Kidney epithelial cell (primary cell): Measurements from ENCODE around the gene TBC1D22A. TPM values are rescaled to one million over a fixed set of nuclear protein-coding genes. Genes with fewer than 3 reads are reported as not detected.

Experiments
- DNase-seq: peaks from one replicate; pipeline ENCODE4 v3.0.0-alpha.2; 2010; ENCODE audit warnings: low read depth
- H3K27me3 ChIP-seq: 2 replicates; pipeline ENCODE4 v1.6.0; 2011; ENCODE audit warnings: low read length; ENCODE audit not compliant: control insufficient read depth, insufficient read depth
- H3K36me3 ChIP-seq: 2 replicates; pipeline ENCODE4 v1.5.1; 2011; ENCODE audit warnings: low read length; ENCODE audit not compliant: control insufficient read depth, insufficient read depth
- H3K4me3 ChIP-seq: 2 replicates; pipeline ENCODE4 v1.5.1; 2011; ENCODE audit warnings: low read depth, mild to moderate bottlenecking, control low read depth, low read length
- total RNA-seq: library from RNA; depleted of rRNA; stranded (reverse); fragments of >200 nt; gene quantifications from 2 replicates; pipeline ENCODE4 v1.2.3, GENCODE V29; 2015
- TF ChIP-seq, protein P1 (sequence below): IDR thresholded peaks from 2 replicates; pipeline ENCODE4 v1.5.1; 2011; ENCODE audit warnings: mild to moderate bottlenecking, moderate library complexity, low read length, control low read depth, inconsistent platforms; ENCODE audit not compliant: insufficient read depth, poor library complexity, severe bottlenecking

Gene TBC1D22A
- total RNA-seq, 1 donor from 2014 or later, result 25.7 TPM

DNA sequence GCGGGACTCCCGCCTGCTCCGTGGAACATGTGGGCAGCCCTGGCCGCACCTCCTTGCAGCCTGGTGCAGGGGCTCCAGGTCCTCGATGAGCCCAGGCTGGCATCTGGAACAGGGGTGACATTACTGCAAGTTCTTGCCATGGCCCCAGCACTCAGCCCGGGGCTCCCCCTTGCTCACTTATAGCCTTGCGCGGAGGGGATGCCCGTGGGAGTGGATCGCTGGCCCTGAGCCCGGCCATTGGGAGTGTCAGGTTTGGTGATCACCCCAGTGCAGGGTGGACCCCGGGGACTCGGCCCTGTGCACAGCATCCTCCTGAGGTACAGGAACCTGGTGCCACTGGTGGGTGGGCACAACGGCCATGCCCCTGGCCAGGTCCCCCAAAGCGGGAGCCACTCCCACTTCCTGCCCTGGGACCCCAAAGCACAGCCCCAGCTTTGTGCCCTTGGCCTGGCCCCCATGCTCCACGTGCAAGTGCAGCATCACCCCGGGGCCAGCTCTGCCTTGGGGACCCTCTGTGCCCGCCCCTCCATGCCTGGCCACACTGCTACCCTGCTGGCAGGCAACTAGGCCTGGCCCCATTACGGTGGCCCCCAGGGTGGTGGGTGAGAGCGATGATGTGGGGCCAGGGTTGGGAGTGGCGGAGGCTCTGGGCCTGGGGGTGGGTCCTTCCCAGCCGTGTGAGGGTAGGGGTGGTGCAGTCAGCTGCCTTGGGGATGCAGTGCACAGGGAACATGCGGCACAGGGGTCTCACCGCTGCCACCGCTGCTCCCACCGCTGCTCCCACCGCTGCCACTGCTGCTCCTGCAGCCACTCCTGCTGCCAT lies 439.8 kb downstream of the TBC1D22A start:
- no peaks in the 10 kb centered on the region for H3K36me3 ChIP-seq
- peaks cover 8% of the 10 kb centered on the region for H3K27me3 ChIP-seq
- TF ChIP-seq, protein P1, sequence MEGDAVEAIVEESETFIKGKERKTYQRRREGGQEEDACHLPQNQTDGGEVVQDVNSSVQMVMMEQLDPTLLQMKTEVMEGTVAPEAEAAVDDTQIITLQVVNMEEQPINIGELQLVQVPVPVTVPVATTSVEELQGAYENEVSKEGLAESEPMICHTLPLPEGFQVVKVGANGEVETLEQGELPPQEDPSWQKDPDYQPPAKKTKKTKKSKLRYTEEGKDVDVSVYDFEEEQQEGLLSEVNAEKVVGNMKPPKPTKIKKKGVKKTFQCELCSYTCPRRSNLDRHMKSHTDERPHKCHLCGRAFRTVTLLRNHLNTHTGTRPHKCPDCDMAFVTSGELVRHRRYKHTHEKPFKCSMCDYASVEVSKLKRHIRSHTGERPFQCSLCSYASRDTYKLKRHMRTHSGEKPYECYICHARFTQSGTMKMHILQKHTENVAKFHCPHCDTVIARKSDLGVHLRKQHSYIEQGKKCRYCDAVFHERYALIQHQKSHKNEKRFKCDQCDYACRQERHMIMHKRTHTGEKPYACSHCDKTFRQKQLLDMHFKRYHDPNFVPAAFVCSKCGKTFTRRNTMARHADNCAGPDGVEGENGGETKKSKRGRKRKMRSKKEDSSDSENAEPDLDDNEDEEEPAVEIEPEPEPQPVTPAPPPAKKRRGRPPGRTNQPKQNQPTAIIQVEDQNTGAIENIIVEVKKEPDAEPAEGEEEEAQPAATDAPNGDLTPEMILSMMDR, result no peak
- DNase-seq, result no peak
- no peak overlapping the region for H3K4me3 ChIP-seq

DNA sequence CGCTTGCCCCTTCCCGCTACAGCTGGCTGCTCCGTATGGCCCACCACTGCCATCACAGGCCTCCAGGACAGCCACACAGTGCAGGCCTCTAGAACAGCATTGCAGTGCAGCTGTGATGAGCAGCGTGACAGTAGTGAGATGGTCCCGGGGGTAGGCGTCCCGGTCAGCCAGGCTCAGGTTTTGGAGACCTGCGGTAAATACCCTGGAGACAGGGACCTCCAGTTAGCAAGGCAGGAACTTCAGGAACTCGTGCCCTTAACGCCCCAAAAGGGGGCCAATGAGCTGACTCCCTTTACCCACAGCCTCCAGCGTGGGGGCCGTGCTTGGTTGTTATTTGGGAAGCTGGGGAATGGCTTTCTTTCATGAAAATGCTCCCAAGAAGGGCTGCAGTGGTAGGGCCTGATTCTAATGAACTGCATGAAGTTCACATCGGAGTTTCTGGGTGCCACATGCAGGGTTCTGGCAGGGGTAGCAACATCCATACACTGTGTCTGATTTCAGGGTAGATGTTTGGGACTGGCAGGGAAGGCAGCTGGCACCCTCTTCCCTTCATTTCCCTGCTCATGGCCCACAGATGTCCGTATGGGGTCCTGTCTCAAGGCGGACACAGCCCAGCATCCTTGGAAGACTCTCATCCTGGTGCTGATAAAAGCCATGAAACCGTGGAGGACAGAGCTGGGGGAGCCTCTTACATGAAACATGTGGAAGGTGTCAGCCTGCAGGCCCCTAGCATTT lies 440.5 kb downstream of the TBC1D22A start:
- TF ChIP-seq, protein P1, result no peak
- Histone ChIP-seq H3K36me3 (no peaks in the 10 kb centered on the region), H3K4me3 (no peak overlapping the region), H3K27me3 (peaks cover 1% of the 10 kb centered on the region)
- DNase-seq, result no peak

DNA sequence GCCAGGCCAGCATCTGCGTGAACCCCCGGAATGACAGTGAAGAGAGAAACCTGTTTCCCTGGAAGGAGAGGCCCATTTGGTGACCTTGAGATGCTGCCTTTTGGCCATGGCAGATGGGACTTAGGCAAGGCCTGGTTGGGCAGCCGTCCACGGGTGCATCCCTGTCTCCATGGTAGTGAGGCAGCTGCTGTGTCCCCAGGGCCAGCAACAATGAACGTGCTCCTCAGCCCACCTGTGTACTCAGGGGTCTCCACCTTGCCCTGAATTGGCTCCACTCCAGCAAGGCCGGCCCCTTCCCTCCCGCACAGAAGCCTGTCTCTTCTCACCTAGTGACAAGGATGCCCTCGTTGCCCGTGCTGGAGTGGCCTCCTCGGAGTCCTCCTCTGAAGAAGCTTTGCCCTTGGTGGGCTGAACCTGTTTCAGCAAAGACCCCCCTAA lies 441.1 kb downstream of the TBC1D22A start:
- Histone ChIP-seq H3K27me3 (no peaks in the 10 kb centered on the region), H3K36me3 (no peaks in the 10 kb centered on the region), H3K4me3 (no peak overlapping the region)
- DNase-seq, result no peak
- TF ChIP-seq, protein P1, result no peak

DNA sequence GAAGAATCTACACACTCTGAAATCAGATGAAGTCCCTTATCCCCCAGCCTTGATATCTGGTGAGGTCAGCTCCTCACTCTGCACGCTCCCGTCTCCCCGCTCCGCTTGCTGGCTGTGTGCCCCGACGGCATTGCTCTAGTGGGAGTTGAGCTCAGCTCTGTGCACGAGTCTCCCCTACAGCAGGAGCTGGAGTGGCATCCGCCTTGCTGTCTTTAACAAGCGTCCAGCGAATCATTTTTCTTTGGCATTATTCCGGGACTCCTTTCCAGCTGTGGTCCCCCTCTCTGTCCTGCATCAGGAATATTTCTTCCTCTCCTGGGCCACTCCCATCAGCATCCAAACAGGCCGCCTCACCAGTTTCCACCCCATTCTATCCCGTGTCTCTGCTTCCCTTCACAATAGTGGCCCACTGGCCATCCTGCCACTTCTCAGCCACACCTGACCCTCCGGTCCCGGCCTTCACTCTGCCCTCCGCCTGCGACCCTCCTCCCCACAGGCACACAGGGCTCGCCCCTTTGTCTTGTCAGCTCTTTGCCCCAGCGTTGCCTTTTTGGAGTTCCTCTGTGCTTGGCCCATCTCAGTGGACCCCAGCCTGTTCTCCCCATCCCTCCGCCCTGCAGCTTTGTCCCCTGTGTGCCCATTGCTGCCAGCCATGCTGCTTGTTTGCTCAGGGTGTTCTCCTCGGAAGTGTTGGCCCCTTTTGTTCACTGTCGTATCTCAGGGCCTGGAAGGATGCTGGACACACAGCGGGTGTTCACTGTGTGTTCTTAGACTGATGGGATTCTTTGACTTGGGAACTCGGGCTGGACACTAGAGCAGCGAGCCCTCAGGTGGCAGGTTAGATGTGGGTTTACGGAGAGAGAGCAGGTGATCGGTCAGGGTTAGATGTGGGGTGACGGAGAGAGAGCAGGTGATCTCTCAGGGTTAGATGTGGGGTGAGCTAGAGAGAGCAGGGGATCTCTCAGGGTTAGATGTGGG lies 441.8 kb downstream of the TBC1D22A start:
- H3K36me3 ChIP-seq, result no peaks in the 10 kb centered on the region
- TF ChIP-seq, protein P1, result no peak
- DNase-seq, result no peak
- no peak overlapping the region for H3K4me3 ChIP-seq
- no peaks in the 10 kb centered on the region for H3K27me3 ChIP-seq

DNA sequence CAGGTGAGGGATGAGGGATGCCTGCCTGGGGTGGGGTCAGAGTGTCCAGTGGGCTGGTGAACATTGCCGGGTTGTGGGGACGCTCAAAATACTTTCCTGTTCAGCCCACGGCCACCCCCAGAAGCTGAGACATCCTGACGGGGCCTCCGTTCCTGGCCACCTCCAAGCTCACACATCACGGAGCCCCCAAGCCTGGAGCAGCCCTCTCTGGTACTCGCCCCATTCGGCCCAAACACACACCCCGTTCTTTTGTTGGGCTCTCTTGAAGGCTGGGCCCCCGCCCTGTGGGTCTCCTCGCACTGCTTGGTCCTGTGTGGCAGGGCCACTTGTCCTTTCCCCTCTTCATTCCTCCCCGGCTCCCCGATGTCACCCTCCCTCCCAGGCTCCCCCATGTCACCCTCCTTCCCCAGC lies 442.6 kb downstream of the TBC1D22A start:
- DNase-seq, result no peak
- H3K36me3 ChIP-seq, result no peaks in the 10 kb centered on the region
- TF ChIP-seq, protein P1, result no peak
- no peak overlapping the region for H3K4me3 ChIP-seq
- H3K27me3 ChIP-seq, result no peaks in the 10 kb centered on the region
